HepG2 (cell line): Measurements from ENCODE around the gene ZSWIM9.

Experiments used
- GABPB1 ChIP-seq: IDR thresholded peaks from 2 replicates; pipeline ENCODE4 v1.6.1; 2016; ENCODE audit warnings: mild to moderate bottlenecking, missing genetic modification reagents, moderate library complexity, missing compliant biosample characterization
- IKZF5 ChIP-seq: IDR thresholded peaks from 2 replicates; pipeline ENCODE4 v1.6.1; 2018; ENCODE audit warnings: missing genetic modification reagents, mild to moderate bottlenecking, missing compliant biosample characterization
- KIAA2018 ChIP-seq: sonication (generic); formaldehyde crosslinking; IDR thresholded peaks from 2 replicates; pipeline ENCODE4 v1.5.0; 2020; ENCODE audit warnings: mild to moderate bottlenecking, missing genetic modification reagents, borderline replicate concordance

DNA sequence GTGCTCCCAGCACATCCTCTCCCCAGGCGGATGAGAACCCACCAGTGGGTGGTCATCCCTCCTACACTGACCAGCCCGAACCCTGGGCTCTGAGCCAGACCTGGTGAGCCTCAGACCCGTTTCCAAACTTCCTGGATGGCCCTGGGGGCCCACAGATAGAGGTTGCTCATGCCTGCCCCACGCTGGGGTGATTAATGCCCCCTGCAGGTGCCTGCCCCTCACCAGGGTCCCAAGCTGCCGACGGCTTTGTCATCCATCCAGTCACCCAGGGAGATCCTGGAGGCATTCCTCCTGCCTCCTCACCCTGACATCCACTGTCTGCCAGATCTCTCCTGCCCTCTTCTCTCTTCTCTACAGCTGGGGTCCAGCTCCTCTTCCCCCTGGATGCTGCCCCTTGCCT is 31.4 kb upstream of the ZSWIM9 start:
- no peak for TF ChIP-seq KIAA2018 (CRISPR knock-in tag)
- no peak for TF ChIP-seq GABPB1 (CRISPR knock-in tag)
- TF ChIP-seq IKZF5 (CRISPR knock-in tag): no peak
